ENCODE measurements around the gene BUD13. TPM values are rescaled to one million over a fixed set of nuclear protein-coding genes. Genes with fewer than 3 reads are reported as not detected.

BUD13 gene
- total RNA-seq, 1 experiment from 2014 or later: 39.4 TPM

GRCh38 chr11:116788975-116789374, 16.2 kb upstream of the BUD13 start:
- Histone ChIP-seq H3K36me3 (ENCODE audit: insufficient read depth, low read length, poor library complexity, severe bottlenecking) (peaks cover 27% of the 10 kb centered on the region), H3K27me3 (replicated peaks; ENCODE audit: insufficient read depth, low read depth, low read length, poor library complexity) (no peaks in the 10 kb centered on the region), H3K27ac (ENCODE audit: low read depth, low read length, poor library complexity, severe bottlenecking) (no peak overlapping the region), H3K9me3 (ENCODE audit: low read depth, low read length, poor library complexity, severe bottlenecking) (no peaks in the 10 kb centered on the region), H3K4me1 (ENCODE audit: insufficient read depth, low read length, poor library complexity, severe bottlenecking) (peaks cover 4% of the 10 kb centered on the region), H3K4me3 (ENCODE audit: low read depth, low read length, poor library complexity, severe bottlenecking) (no peak overlapping the region)
- ChIA-PET CTCF (no interaction called here), POLR2A (ENCODE audit: low non-redundant PET) (no interaction called here)
- no peak for DNase-seq (ENCODE audit: low spot score)
- intact Hi-C loops (cut with micrococcal nuclease; ENCODE audit: unreplicated experiment): no loop called here
- no TSS peak for BruUV-seq (replicated peaks)
- TF ChIP-seq EZH2 (IDR thresholded peaks at IDR 0.05; ENCODE audit: borderline replicate concordance, low read depth, low read length, poor library complexity, severe bottlenecking): no peak
- TF ChIP-seq CTCF (conservative IDR thresholded peaks at IDR 0.05; ENCODE audit: low read depth, low read length): no peak

GRCh38 chr11:116788534-116788933, 15.7 kb upstream of the BUD13 start:
- Histone ChIP-seq H3K27me3 (replicated peaks; ENCODE audit: insufficient read depth, low read depth, low read length, poor library complexity) (no peaks in the 10 kb centered on the region), H3K9me3 (ENCODE audit: low read depth, low read length, poor library complexity, severe bottlenecking) (no peaks in the 10 kb centered on the region), H3K4me3 (ENCODE audit: low read depth, low read length, poor library complexity, severe bottlenecking) (peak overlapping the region; percentile 94), H3K27ac (ENCODE audit: low read depth, low read length, poor library complexity, severe bottlenecking) (peak overlapping the region; percentile 79), H3K4me1 (ENCODE audit: insufficient read depth, low read length, poor library complexity, severe bottlenecking) (peaks cover 4% of the 10 kb centered on the region), H3K36me3 (ENCODE audit: insufficient read depth, low read length, poor library complexity, severe bottlenecking) (peaks cover 30% of the 10 kb centered on the region)
- CTCF ChIA-PET: interaction anchor here (2.1 kb wide), 1 partner anchor 48 kb away, joined by 9 read pairs; no protein-coding TSS in a partner anchor
- intact Hi-C loops (cut with micrococcal nuclease; ENCODE audit: unreplicated experiment): no loop called here
- no TSS peak for BruUV-seq (replicated peaks)
- no peak for DNase-seq (ENCODE audit: low spot score)
- POLR2A ChIA-PET (ENCODE audit: low non-redundant PET): interaction anchor here (1.0 kb wide), 1 partner anchor 309 kb away, joined by 3 read pairs; the partner anchor contains the start of gene SIK3
- TF ChIP-seq EZH2 (IDR thresholded peaks at IDR 0.05; ENCODE audit: borderline replicate concordance, low read depth, low read length, poor library complexity, severe bottlenecking): no peak
- TF ChIP-seq CTCF (conservative IDR thresholded peaks at IDR 0.05; ENCODE audit: low read depth, low read length): no peak

- Histone ChIP-seq H3K36me3 (ENCODE audit: insufficient read depth, low read length, poor library complexity, severe bottlenecking) (peaks cover 36% of the 10 kb centered on the region), H3K9me3 (ENCODE audit: low read depth, low read length, poor library complexity, severe bottlenecking) (no peaks in the 10 kb centered on the region), H3K27me3 (replicated peaks; ENCODE audit: insufficient read depth, low read depth, low read length, poor library complexity) (no peaks in the 10 kb centered on the region), H3K4me3 (ENCODE audit: low read depth, low read length, poor library complexity, severe bottlenecking) (peak within 1 kb of the TSS; percentile 94), H3K27ac (ENCODE audit: low read depth, low read length, poor library complexity, severe bottlenecking) (peak within 1 kb of the TSS; percentile 79), H3K4me1 (ENCODE audit: insufficient read depth, low read length, poor library complexity, severe bottlenecking) (peaks cover 4% of the 10 kb centered on the region)
- TF ChIP-seq EZH2 (IDR thresholded peaks at IDR 0.05; ENCODE audit: borderline replicate concordance, low read depth, low read length, poor library complexity, severe bottlenecking) (no peak), CTCF (conservative IDR thresholded peaks at IDR 0.05; ENCODE audit: low read depth, low read length) (no peak)
- intact Hi-C loops (cut with micrococcal nuclease; ENCODE audit: unreplicated experiment): no loop called here
- POLR2A ChIA-PET (ENCODE audit: low non-redundant PET): interaction anchor here (0.7 to 1.0 kb wide), 2 partner anchors 310 to 332 kb away, joined by 3 read pairs; partner anchors contain the start of gene SIK3
- CTCF ChIA-PET: interaction anchor here (2.1 kb wide), 1 partner anchor 48 kb away, joined by 9 read pairs; no protein-coding TSS in a partner anchor
- TSS peak; percentile 97 for BruUV-seq (replicated peaks)
- peak; percentile 84 for DNase-seq (ENCODE audit: low spot score)
Observed at GRCh38 chr11:116787786-116788486, 15.1 kb upstream of the BUD13 start, which contains the start of gene ZPR1. Gene ZPR1 (minus strand): TSS chr11:116788023. CDS start chr11:116787990, 33 bp downstream.
